Activated T-cell treated with anti-CD3 and anti-CD28 coated beads, Interleukin-2, amount 50 U/mL, for 1 hour (primary cell): ENCODE measurements around the gene KIT.

ENCODE experiments used
- DNase-seq: peaks from one replicate; pipeline ENCODE4 v3.0.0-alpha.2; 2020

Gene KIT

DNA sequence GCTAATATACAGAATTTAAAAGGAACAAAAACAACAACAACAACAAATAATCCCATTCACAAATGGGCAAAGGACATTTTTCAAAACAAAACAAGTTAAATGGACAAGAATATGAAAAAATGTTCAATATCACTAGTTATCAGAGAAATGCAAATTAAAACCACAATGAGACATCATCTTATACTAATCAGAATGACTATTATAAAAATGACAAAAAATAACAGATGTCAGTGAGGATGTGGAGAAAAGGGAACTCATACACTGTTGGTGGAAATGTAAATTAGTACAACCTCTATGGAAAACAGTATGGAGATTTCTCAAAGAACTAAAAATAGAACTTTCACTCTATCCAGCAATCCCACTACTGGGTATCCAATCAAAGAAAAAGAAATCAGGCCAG lies 92.6 kb downstream of the KIT start:
- DNase-seq: no peak

DNA sequence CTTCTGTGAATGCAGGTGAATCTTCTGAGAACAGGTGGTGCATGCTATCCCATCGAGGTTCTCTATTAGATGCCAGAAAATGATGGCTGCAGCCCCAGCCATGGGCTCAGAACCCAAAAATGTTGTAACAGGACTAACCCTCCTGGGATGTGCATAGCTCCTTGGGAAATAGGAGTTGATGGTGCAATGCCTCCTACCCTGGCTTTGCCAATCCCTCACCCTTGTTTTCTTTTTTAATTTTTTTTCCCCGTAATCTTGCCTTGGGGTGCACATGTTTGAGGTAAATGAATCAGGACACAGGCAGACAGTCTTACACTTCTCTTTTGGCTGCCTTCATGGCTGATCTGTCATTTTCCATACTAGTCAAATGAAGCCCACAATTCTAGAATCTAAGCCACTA lies 96.6 kb downstream of the KIT start:
- DNase-seq: no peak

DNA sequence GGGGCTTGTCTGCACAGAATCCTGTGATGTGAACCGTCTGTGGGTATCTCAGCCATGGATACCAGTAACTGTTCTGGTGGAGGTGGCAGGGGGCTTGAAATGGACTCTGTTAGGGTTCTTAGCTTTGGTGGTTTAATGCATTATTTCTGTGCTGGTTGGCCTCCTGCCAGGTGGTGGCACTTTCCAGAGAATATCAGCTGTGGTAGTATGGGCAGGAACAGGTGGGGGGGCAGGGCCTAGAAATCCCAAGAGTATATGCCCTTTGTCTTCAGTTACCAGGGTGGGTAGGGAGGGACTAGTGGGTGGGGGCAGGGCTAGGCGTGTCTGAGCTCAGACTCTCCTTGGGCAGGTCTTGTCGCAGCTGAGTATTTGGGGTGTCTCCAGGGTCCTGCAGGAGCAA lies 106.7 kb downstream of the KIT start:
- DNase-seq: no peak

GRCh38 chr4:54767376-54767775 lies 109.6 kb downstream of the KIT start:
- DNase-seq: no peak

DNA sequence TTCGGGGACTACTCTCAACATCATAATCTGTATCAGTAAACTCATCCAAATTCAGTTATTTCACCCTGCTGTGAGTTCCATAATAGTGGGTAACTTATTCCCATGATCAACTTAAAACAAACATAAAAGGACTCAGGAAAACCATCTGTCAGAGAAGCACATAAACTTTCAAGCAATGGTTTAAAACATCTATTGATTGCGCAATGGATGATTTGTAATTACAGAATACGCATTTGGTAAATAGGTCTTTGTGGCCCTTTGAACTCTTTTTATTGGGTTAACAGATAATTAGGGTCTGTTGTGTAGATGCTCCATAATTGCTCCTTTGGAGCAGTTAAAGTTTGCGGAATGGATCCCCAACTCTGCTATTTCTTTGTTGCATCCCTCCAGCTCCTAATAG lies 115.3 kb downstream of the KIT start:
- no peak for DNase-seq

GRCh38 chr4:54779036-54779435 lies 121.3 kb downstream of the KIT start:
- no peak for DNase-seq

DNA sequence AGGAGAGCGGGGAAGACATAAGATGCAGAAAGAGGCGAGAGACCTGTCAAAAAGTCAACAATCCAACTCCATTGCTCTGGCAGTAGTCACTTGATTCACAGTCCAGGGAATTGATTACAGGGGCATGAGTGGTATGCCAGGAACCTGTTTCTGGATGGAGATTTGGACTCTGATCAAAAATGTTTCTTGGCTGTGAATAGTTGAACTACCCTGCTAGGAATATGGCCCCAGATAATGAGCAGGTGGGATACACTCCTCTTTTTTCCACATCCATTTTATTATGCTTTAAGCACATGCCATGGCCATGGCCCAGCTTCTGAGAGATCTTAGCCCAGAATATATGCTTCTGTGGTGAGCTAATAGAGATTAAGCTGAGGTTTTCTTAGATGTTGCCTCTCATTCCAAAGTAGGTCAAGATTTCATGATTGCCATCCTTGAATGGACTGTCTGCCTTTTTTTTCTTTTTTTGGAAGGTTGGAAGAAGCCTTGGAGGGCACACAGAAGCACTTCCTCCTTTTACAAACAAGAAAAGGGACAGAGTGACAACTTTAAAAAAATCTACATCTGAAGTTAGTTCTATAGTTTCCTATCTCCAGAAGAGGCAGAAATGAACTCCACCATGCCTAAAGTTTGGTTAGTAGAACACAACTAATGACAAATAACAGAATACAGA lies 121.9 kb downstream of the KIT start:
- DNase-seq: no peak

- DNase-seq: no peak
These were observed 122.4 kb downstream of the KIT start for GRCh38 chr4:54780149-54780495.

- no peak for DNase-seq
These were observed 124.0 kb downstream of the KIT start for GRCh38 chr4:54781756-54782155.

GRCh38 chr4:54783402-54784110 lies 125.8 kb downstream of the KIT start:
- no peak for DNase-seq

DNA sequence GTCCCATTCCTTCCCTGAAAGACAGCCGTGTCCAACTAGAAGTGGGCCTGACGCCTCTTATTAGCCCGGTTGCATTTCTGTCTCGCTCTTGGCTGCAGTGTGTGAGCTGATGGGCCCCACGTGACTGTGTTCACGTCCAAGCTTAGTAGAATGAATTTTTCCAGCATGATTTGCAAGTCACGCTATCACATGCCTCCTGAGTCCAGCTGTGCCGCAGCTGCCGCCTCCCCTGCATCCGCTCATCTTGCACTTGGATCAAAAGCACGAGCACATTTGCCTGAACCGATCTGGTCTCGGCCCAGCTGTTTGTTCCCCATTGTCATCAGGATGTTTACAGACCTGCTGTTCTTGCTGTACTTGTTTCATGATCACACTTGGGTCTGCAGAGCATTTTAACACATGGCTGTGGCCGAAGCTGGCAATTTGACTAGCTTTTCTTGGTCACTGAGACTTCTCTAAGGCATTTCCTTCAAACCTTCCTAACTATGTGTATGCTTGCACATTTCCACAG lies 126.5 kb downstream of the KIT start:
- no peak for DNase-seq
